AG08395 (cell line): ENCODE measurements around the gene MUC4.
"Not testable (repeated sequence)": the region's sequence is repeated elsewhere in the genome, so short reads cannot be mapped to it uniquely, and the experiment has no call there.

Experiments
- DNase-seq: peaks from one replicate; pipeline ENCODE4 v3.0.0; 2012; ENCODE audit warnings: mixed read lengths, low spot score

The MUC4 gene

GRCh38 chr3:195838714-195839113, 27.0 kb upstream of the MUC4 start:
- no peak for DNase-seq

GRCh38 chr3:195836476-195837135, 24.9 kb upstream of the MUC4 start:
- DNase-seq, result no peak

DNA sequence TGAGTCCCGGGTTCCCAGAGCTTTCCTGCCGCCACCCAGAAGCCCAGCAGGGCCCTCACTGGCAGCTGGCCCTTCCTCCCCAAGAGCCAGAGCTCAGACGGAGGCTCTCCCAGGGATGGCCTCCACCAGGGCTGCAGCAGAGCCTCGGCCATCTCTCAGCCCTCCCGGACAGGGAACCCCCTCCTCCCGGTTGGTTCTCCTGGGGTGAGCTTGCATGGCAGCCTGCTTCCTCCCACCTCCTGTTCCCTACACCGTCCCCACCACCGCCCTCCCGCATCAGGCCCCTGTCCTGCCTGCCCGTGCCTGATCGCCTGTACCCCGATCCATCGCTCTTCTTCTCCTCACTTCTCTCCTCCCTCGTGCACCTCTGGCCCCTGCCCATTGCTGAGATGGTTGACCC, 24.1 kb upstream of the MUC4 start:
- no peak for DNase-seq

DNA sequence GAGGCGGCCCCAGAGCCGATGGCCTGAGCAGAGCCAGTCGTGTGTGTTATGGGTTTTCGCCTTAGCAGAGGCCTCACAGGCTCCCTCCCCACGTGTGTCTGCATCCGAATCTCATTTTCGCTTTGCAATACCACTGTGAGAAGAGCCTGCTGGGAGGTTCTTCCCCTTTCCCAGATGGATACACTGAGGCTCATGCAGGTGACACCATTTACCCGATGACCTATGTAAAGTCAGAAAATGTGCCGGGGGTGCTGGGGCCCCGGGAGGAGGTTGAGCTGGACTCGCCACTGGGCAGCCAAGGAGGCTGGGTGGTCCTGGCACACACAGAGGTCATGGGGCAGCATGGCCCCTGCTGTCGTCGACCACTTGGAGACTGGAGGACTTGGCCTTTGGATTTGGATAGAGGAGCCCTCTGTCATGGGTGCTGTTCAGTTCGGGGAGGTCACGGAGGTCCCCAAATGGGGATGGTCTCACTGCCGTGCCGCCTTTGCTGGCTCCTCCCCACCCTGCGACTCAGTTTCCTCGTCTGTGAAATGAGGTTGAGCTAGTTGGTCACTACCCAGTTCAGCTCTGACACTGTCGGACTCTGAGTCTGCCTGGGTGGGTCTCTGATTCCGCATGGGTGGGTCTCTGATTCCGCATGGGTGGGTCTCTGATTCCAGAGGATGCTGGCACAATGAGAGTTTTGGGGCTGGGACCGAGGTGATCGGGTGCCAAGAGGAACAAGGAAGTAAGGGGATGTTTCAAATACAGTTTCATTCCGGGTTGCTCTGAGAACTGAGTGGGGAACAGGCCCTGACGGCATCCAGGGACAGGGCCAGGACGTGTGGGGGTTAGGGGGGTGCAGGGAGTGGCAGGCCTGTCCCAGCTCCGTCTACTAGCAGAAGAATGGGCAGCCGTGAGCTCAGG, 23.2 kb upstream of the MUC4 start:
- no peak for DNase-seq

- DNase-seq, result no peak
These were observed 18.1 kb upstream of the MUC4 start for GRCh38 chr3:195829897-195830254.

DNA sequence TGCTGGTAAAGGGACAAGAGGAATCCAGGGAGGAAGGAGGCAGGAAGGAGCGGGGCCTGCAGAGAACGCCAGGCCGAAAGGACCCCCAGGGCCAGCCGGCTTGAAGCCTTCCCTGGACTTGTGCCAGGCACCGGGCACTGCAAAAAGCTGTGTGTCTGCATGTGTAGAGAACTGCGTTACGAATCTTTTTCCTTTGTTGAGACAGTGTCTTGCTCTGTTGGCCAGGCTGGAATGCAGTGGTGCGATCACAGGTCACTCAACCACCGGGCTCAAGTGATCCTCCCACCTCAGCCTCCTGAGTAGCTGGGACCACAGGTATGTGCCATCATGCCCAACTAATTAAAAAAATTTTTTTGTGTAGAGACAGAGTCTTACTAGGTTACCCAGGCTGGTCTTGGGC, 17.0 kb upstream of the MUC4 start:
- no peak for DNase-seq

DNA sequence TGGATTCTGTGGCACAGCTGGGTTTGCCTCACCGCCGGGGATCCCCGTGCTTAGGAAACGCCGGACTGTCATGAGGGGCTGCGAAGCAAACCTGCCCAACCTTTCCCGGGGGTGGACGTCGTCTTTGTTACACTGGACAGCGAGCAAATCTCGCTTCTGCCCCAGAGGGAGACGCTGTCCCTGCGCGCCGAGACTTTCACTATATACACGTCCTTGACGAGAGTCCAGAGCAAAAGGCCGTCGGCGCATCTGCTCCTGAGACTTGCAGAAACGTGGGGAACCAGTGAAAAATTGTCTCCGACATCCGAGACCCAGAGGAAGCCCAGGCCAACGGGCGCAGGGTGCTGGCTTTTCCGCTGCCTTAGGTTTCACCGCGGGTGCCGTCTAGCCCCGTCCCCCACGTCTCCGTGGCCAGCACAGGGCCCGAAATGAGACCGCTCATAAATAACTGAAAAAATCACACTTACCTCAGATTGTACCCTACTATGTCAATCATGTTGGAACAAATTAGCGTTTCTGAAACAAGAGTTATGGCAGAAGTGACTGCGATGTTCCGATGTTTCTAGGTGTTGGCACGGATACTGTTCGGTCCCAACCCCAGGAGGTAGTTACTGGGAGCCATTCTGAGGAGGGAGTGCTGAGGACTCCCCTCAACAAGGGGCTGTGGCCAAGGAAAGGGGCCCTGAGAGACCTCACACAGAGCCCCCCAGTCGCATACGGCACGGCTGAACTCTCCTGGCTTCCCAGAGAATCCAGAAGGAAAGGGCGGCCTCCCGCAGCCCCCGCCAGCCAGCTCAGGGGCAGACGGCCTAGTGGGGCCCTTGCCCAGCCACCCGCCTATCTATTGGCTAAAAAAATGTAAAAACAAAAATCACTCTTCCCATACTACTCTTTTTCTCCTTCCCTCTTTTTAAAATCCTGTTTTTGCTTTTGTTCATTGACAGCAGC, 14.4 kb upstream of the MUC4 start:
- no peak for DNase-seq

DNA sequence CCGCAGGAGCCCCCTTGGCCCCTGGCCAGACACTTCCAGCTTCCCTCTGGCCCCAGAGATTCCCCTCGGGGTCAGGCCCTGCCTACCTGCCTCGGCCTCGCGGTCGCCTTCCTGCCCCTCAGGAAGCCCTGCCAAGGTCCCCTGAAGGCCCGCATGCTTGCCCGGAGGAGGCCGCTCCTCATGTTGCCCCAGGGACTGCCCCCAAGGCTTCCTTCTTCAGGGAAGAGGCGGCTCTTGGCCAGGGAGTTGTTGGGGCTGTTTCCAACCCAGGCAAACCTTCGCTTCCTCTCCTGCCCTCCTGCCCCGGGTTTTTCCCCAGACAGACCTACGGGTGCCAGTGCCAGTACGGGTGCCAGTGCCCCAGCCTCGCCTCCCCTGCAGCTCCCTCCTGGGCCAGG, 13.5 kb upstream of the MUC4 start:
- no peak for DNase-seq

DNA sequence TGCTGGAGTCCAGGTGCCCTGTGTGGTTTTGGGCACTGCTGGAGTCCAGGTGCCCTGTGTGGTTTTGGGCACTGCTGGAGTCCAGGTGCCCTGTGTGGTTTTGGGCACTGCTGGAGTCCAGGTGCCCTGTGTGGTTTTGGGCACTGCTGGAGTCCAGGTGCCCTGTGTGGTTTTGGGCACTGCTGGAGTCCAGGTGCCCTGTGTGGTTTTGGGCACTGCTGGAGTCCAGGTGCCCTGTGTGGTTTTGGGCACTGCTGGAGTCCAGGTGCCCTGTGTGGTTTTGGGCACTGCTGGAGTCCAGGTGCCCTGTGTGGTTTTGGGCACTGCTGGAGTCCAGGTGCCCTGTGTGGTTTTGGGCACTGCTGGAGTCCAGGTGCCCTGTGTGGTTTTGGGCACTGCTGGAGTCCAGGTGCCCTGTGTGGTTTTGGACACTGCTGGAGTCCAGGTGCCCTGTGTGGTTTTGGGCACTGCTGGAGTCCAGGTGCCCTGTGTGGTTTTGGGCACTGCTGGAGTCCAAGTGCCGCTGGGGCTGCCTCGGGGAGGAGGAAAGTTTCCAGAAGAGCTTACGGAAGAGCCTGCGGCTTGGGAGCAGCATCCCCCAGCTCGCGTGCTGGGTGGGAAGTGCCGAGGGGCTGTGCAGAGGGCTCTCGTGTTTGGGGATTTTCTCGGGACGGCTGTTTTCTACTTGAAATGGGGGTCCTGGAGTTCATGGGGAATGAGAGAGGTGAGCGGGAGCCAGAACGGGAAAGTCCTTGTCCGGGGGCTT, 12.9 kb upstream of the MUC4 start:
- DNase-seq, result not testable (repeated sequence)

DNA sequence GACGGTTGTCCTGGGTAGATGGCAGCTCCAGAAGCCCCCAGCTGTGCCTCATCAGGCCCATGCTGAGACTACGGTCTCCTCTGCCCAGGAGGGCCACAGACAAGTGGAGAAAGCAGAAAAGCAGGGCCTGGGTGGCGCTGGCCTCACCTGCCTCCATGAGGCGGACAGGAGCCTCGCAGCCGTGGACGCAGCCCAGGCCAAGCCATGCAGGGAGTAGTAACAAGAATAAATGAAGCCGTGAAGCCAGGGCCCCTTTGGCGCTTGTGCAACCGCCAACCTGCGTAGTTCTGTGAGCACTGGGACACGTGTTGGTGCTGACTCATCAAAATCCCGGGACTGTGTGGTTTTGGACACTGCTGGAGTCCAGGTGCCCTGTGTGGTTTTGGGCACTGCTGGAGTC, 12.3 kb upstream of the MUC4 start:
- DNase-seq, result no peak

- no peak for DNase-seq
These were observed 11.6 kb upstream of the MUC4 start for GRCh38 chr3:195823280-195823679.

DNA sequence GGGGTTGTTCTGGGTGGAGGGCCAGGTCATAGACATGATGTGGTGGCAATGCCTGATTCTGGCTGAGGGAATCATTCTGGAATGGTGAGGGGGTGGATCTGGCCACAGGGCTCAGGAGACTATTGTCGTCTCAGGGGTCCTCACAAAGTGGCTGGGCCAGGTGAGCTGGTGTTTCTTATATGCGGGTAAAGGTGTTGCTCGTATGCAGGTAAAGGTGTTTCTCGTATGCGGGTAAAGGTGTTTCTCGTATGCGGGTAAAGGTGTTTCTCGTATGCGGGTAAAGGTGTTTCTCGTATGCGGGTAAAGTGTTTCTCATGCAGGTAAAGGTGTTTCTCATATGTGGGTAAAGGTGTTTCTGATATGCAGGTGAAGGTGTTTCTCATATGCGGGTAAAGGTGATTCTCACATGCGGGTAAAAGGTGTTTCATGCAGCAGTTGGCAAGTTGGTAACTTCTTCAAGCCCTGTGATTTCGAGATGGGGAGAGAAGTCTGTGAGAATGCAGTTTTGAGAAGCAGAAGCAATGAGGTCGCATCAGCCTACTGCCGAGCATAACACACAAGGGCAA, 10.5 kb upstream of the MUC4 start:
- DNase-seq, result no peak

GRCh38 chr3:195821403-195822130, 9.8 kb upstream of the MUC4 start:
- no peak for DNase-seq

DNA sequence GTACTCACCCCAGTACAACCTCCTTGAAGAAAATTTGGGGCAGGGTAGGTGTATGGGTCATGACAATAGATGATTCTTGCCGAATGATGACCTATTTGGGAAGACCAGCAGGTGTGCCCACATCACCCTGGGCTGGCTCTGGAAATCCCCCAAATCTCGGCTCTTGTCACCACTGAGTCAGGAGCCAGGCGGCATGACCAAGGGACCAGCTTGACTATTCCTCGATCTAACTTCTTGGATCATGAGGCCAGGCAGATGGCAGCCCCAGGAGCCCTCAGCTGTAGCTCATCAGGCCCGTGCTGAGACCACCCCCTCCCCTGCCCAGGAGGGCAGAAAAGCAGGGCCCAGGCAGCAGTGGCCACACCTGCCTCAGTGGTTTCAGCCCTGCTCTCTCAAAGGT, 9.2 kb upstream of the MUC4 start:
- no peak for DNase-seq

- DNase-seq, result no peak
These were observed 8.5 kb upstream of the MUC4 start for GRCh38 chr3:195820186-195820585.

DNA sequence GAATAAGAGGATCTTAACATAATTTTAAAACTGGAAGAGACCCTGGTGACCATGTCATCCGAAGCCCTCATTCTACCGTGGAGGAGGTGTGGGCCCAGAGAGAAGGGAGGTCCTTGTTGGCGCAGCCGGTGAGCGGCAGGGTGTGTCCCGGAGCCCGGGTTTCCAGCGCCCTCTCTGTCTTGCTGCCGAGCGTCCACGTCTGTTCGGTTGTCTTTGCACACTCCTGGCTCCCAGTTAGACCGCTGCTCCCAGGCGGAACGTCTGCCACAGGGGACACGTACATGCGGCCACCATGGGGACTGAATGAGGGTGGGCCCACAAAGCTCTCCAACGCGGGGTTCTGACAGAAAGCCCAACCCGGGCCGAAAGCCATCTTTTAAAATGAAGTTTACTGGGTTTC, 6.6 kb upstream of the MUC4 start:
- no peak for DNase-seq

DNA sequence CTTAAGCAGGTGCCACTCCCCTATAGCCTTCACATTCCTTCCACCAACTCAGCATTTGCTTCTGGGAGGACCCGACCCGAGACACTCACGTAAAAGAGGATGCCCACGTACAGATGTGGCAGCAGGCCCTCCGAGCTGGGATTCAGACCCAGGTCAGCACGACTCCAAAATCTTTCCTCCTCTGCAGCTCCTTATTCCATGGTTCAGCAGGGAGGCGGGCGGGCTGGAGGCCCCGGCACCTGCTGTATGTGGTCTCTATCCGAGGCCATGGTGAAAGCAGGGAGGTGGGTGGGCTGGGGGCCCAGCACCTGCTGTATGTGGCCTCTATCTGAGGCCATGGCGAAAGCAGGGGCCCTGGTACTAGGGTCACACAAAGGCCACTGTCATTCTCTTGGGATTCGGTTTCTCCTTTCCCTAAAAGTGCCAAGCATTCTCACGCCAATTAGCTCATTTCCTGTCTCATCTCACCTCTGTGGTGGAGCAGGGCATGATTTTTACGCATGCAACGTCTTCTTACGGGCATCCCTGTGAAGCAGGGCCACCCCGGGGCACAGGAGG, 5.9 kb upstream of the MUC4 start:
- no peak for DNase-seq

- DNase-seq, result not testable (repeated sequence)
These were observed 4.7 kb upstream of the MUC4 start for GRCh38 chr3:195816276-195816913.

DNA sequence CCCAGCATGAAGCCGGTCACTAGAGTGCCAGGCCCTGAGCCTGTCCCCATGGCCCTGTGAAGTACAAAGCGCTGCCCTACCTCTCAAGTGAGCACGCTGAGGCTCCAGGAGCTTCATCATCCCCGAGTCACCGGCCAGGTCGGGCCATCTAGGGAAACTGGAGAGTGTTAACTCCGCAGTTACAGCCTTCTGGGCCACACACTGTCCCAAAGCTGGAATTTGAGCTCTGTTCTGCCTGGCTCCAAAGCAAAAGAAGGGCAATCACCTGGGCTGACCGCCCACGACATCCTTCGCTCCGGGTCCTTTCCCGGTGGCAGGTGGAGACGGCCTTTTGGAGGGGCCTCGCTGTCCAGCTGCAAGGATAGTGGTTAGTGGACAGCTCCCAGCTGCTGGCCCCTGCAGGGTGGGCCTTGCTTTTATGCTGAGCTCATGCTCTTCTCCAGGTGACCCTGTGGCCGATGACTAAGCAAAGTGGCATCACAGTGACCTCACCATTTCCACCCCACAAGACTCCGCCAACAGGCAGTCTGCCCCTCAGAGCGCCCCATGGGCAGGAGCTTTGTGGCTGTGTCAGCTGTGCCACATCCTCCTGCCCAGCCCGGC, 3.5 kb upstream of the MUC4 start:
- DNase-seq, result no peak
